Esophagus squamous epithelium (tissue), 5 donors: ENCODE results near the gene ASGR1. TPM values are rescaled to one million over a fixed set of nuclear protein-coding genes. Genes with fewer than 3 reads are reported as not detected.

Experiments
- DNase-seq: peaks from one replicate; lab custom pipeline; 2025; lab: John Stamatoyannopoulos, UW
- H3K27ac ChIP-seq, 4 donors: fragments of 200-600 bp; sonication (generic); one replicate each; pipeline ENCODE4 v1.5.1; 2016 to 2019; ENCODE audit warnings: mild to moderate bottlenecking in 1 of 4
- H3K27me3 ChIP-seq, 4 donors: fragments of 200-600 bp; sonication (generic); 1 replicate in 3 of 4; 2 replicates in 1 of 4; pipeline versions ENCODE4 v1.5.1 to v1.6.0; 2017 to 2021; ENCODE audit warnings: antibody characterized with exemption in 1 of 4
- H3K36me3 ChIP-seq, 3 donors: fragments of 200-600 bp; sonication (generic); one replicate each; pipeline ENCODE4 v1.5.1; 2016 to 2019
- H3K4me1 ChIP-seq, 3 donors: fragments of 200-600 bp; sonication (generic); one replicate each; pipeline ENCODE4 v1.5.1; 2017 to 2019
- H3K4me3 ChIP-seq, 4 donors: fragments of 200-600 bp; sonication (generic); 1 replicate in 3 of 4; 2 replicates in 1 of 4; pipeline ENCODE4 v1.5.1; 2016 to 2019; ENCODE audit warnings: mild to moderate bottlenecking in 2 of 4, moderate library complexity in 1 of 4
- H3K9me3 ChIP-seq, 3 donors: fragments of 200-600 bp; sonication (generic); one replicate each; pipeline ENCODE4 v1.5.1; 2016 to 2019
- POLR2A ChIP-seq, 4 donors: fragments of 450-650 bp; IDR thresholded peaks; one replicate each; pipeline ENCODE4 v1.6.1; 2017; ENCODE audit warnings: antibody characterized with exemption in 4 of 4, mild to moderate bottlenecking in 4 of 4, moderate library complexity in 3 of 4
- WGBS, 2 donors: methylation state at CpG; one replicate each; pipeline ENCODE4 v1.1.5; 2018; 5-methylcytosine and 5-hydroxymethylcytosine counted together
- intact Hi-C: fragments of 100-400 bp; cut with DNase I; formaldehyde crosslinking; loops from one replicate; pipeline ENCODE4 v1.15.0; 2022
- total RNA-seq, 4 donors: library from RNA; depleted of rRNA; stranded (reverse); fragments of >200 nt; gene quantifications; one replicate each; pipeline ENCODE4 v1.1.0, GENCODE V29; 2016
- TF ChIP-seq, protein P1 (sequence below), 6 experiments: fragments of 450-650 bp in 4 of 6; fragments of 200-600 bp in 2 of 6; sonication (generic) in 2 of 6; IDR thresholded peaks; one replicate each; pipeline ENCODE4 v1.5.1; 2016 to 2019; ENCODE audit warnings: antibody characterized with exemption in 6 of 6, mild to moderate bottlenecking in 4 of 6, moderate library complexity in 4 of 6
- donor health status: DM: yes; HTN: yes; CAD: no.

The ASGR1 gene, protein sequence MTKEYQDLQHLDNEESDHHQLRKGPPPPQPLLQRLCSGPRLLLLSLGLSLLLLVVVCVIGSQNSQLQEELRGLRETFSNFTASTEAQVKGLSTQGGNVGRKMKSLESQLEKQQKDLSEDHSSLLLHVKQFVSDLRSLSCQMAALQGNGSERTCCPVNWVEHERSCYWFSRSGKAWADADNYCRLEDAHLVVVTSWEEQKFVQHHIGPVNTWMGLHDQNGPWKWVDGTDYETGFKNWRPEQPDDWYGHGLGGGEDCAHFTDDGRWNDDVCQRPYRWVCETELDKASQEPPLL
- 1 to 10 TPM in 1 of 4 donors, under 1 TPM in 2, not detected in 1; 0.42 to 1.1 (median 0.97) TPM for total RNA-seq

GRCh38 chr17:7179317-7180254 is at the start of gene ASGR1:
ASGR1 (minus strand) TSS chr17:7179370; CDS start chr17:7178563, 807 bp downstream.
- no peaks in the 10 kb centered on the region for H3K9me3 ChIP-seq
- H3K4me3 ChIP-seq, result peak within 1 kb of the TSS in 1 of 4 donors; percentile 57
- H3K27ac ChIP-seq, result no peak within 1 kb of the TSS
- no peaks in the 10 kb centered on the region for H3K36me3 ChIP-seq
- DNase-seq, result no peak
- H3K27me3 ChIP-seq, result peaks cover 0 to 45% (median 8%) of the 10 kb centered on the region in 4 donors
- WGBS, 2 donors, result 47 to 69% methylated on average over 6 to 14 of the region's 20 CpGs
- H3K4me1 ChIP-seq, result peaks cover 14 to 20% (median 16%) of the 10 kb centered on the region in 3 donors
- intact Hi-C loops, result no loop called here
- TF ChIP-seq POLR2A (IDR thresholded peaks at IDR 0.05), result no peak
- TF ChIP-seq, protein P1, sequence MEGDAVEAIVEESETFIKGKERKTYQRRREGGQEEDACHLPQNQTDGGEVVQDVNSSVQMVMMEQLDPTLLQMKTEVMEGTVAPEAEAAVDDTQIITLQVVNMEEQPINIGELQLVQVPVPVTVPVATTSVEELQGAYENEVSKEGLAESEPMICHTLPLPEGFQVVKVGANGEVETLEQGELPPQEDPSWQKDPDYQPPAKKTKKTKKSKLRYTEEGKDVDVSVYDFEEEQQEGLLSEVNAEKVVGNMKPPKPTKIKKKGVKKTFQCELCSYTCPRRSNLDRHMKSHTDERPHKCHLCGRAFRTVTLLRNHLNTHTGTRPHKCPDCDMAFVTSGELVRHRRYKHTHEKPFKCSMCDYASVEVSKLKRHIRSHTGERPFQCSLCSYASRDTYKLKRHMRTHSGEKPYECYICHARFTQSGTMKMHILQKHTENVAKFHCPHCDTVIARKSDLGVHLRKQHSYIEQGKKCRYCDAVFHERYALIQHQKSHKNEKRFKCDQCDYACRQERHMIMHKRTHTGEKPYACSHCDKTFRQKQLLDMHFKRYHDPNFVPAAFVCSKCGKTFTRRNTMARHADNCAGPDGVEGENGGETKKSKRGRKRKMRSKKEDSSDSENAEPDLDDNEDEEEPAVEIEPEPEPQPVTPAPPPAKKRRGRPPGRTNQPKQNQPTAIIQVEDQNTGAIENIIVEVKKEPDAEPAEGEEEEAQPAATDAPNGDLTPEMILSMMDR (IDR thresholded peaks at IDR 0.05), result no peak

DNA sequence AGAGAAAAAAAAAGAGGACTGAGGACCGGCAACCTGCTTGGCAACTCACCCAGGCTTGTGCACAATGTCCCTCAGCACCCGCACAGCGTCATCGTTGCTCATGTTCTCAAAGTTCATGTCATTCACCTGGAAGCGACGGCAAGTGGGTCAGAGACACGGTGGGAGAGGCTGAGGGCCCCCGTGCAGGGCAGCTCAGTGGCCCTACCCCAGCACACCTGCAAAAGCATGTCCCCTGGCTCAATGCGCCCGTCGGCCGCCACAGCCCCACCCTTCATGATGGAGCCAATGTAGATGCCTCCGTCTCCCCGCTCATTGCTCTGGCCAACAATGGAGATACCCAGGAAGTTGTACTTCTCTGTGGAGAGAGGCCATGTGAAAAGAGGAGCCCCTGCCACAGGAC is 49.8 kb upstream of the ASGR1 start:
- no peak for DNase-seq
- Histone ChIP-seq H3K4me1 (peaks cover 15 to 93% (median 34%) of the 10 kb centered on the region in 3 donors), H3K27me3 (no peaks in the 10 kb centered on the region), H3K9me3 (no peaks in the 10 kb centered on the region), H3K4me3 (no peak overlapping the region), H3K27ac (peak overlapping the region; percentile 83 to 100 (median 90)), H3K36me3 (peaks cover 46 to 69% (median 46%) of the 10 kb centered on the region in 3 donors)
- 69 to 92% methylated on average over 8 to 13 of the region's 14 CpGs for WGBS, 2 donors
- intact Hi-C loops, result no loop called here
- TF ChIP-seq POLR2A (IDR thresholded peaks at IDR 0.05), result no peak
- TF ChIP-seq, protein P1 (IDR thresholded peaks at IDR 0.05), result no peak

GRCh38 chr17:7226721-7227710 is 47.8 kb upstream of the ASGR1 start:
- DNase-seq, result no peak
- Histone ChIP-seq H3K36me3 (peaks cover 60 to 88% (median 61%) of the 10 kb centered on the region in 3 donors), H3K4me1 (peaks cover 16 to 94% (median 37%) of the 10 kb centered on the region in 3 donors), H3K27me3 (no peaks in the 10 kb centered on the region), H3K9me3 (no peaks in the 10 kb centered on the region), H3K4me3 (no peak overlapping the region), H3K27ac (peak overlapping the region; percentile 83 to 100 (median 90))
- WGBS, 2 donors, result 88 to 96% methylated on average over 15 of the region's 31 CpGs
- TF ChIP-seq, protein P1 (IDR thresholded peaks at IDR 0.05), result no peak
- no peak for TF ChIP-seq POLR2A (IDR thresholded peaks at IDR 0.05)
- intact Hi-C loops, result no loop called here

- Histone ChIP-seq H3K9me3 (no peaks in the 10 kb centered on the region), H3K4me3 (no peak overlapping the region), H3K27me3 (no peaks in the 10 kb centered on the region), H3K4me1 (peaks cover 26 to 94% (median 42%) of the 10 kb centered on the region in 3 donors), H3K36me3 (peaks cover 60 to 99% (median 61%) of the 10 kb centered on the region in 3 donors), H3K27ac (peak overlapping the region; percentile 83 to 100 (median 90))
- DNase-seq, result no peak
- TF ChIP-seq, protein P1 (IDR thresholded peaks at IDR 0.05), result no peak
- no peak for TF ChIP-seq POLR2A (IDR thresholded peaks at IDR 0.05)
- WGBS, 2 donors, result 33 to 82% methylated on average over 1 to 10 of the region's 21 CpGs
- intact Hi-C loops, result no loop called here
These were observed 46.7 kb upstream of the ASGR1 start for GRCh38 chr17:7225711-7226331.
